HG02759 (cell line): ENCODE measurements around the gene FLG.
"Not testable (repeated sequence)": the region's sequence is repeated elsewhere in the genome, so short reads cannot be mapped to it uniquely, and the experiment has no call there.

Experiments
- ATAC-seq: cut with Tn5 transposase; IDR thresholded peaks from one replicate; pipeline ENCODE4 v1.9.1; 2021; ENCODE audit warnings: mild to moderate bottlenecking, moderate library complexity; ENCODE audit not compliant: unreplicated experiment

Gene FLG

DNA sequence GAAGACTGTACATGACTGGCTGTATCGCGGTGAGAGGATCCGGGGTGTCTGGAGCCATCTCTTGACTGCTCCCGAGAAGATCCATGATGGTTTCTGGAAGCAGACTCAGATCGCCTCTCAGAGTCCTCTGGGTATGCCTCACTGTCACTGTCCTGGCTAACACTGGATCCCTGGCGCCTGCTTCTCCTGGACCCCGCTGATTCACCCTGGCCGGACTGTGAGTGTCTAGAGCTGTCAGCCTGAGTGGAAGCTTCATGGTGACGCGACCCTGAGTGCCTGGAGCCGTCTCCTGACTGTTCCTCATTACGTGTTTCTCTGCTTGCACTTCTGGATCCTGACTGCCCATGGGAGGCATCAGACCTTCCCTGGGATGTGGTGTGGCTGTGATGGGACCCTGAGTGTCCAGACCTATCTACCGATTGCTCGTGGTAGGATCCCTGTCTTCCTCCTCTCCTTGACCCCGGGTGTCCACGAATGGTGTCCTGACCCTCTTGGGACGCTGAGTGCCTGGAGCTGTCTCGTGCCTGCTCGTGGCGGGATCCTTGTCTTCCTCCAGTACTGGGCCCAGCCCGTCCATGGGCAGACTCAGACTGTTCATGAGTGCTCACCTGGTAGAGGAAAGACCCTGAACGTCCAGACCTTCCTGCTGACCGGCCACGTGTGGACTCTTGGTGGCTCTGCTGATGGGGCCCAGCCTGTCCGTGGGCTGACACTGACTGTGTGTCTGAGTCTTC, 21.7 kb downstream of the FLG start:
- ATAC-seq: not testable (repeated sequence)

- not testable (repeated sequence) for ATAC-seq
Measured at GRCh38 chr1:152256394-152256793, 68.6 kb downstream of the FLG start.
